GM19372 (cell line): ENCODE data around the gene RAB15.

Experiments
- ATAC-seq: cut with Tn5 transposase; IDR thresholded peaks from one replicate; pipeline ENCODE4 v1.9.1; 2021; ENCODE audit warnings: mild to moderate bottlenecking, low read depth, moderate library complexity; ENCODE audit not compliant: unreplicated experiment

RAB15 gene

GRCh38 chr14:64971943-64972791 is at the start of gene RAB15:
RAB15 (minus strand) TSS chr14:64972336; CDS start chr14:64972076, 260 bp downstream.
- ATAC-seq = no peak

GRCh38 chr14:65019944-65020566 is 47.9 kb upstream of the RAB15 start:
- no peak for ATAC-seq

- no peak for ATAC-seq
Observed at GRCh38 chr14:65016471-65016870, 44.3 kb upstream of the RAB15 start.

DNA sequence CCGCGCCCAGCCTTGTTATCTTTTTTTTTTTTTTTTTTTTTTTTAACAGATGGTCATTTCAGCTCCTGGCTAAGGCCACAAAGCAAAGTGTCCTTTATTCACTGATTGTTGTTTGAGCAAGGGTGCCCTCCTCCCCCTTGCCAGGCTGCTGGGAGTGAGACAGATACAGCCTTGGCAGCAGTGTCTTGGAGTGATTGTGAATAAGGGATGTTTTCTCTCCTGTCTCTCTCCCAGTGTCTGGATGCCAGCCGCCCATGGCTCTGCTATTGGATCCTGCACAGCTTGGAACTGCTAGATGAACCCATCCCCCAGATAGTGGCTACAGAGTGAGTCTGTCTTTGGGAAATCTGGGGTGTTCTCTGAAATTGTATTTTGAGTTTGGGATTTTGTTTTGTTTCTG is 43.3 kb upstream of the RAB15 start:
- ATAC-seq = no peak

GRCh38 chr14:65012353-65012752 is 40.2 kb upstream of the RAB15 start:
- ATAC-seq = no peak

GRCh38 chr14:65011538-65011937 is 39.4 kb upstream of the RAB15 start:
- ATAC-seq = no peak

DNA sequence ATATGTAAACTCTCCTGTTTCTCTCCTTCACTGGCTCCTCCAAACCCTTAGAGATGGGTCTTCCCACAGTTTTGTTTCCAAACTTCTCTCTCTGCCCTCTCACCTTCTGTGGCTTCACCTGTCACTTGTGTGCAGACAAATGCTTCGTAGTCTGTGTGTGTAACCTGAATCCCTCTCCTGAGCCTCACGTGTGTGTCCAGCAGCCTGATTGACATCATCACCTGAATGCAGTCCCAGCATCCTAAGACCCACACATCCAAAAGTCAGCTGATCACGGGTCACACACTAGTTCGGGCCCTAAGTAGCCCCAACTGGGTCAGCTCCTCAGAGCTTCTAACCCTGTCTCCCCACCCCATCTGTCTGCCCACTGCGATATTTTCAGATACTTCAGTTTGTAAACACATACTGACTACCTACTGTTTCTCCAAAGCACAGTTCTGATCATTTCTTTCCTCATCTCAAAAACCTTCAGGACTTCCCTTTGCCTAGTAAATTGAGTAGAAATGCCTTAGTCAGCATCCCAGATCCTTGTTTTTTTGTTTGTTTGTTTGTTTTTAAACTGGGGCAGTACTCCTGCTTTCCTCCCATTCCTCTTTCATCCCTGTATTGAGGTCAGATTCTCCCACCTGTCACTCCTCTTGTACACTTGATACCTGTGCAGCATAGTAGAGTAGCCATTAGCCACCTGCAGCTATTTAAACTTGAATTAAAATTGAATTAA is 38.2 kb upstream of the RAB15 start:
- no peak for ATAC-seq

GRCh38 chr14:65007202-65007601 is 35.1 kb upstream of the RAB15 start:
- no peak for ATAC-seq

DNA sequence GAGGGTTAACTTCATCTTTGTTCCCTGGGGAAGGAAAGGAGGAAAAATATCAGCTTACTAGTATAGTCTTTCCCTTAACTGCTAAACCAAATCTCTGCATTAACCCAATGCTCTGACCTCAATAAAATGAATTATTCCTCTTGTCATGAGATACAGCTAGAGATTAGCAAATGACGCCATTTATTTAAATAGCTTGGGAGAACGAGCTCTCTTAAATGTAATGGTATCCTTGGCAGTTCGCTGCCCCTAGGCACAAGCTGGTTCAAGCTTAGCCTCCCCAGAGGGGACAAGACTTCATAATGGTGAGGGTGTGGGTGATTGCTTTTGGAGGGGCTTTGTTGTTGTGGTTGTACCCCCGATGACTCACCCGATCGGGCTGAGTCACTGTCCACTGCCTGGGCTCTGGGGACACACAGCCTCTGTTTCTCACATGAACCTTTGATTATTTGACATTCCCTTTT is 34.2 kb upstream of the RAB15 start:
- ATAC-seq = no peak

- ATAC-seq = no peak
Observed at GRCh38 chr14:65003394-65003793, 31.3 kb upstream of the RAB15 start.

GRCh38 chr14:65002586-65003210 is 30.6 kb upstream of the RAB15 start:
- ATAC-seq = no peak

- ATAC-seq = no peak
Observed at GRCh38 chr14:65001723-65002122, 29.6 kb upstream of the RAB15 start.

DNA sequence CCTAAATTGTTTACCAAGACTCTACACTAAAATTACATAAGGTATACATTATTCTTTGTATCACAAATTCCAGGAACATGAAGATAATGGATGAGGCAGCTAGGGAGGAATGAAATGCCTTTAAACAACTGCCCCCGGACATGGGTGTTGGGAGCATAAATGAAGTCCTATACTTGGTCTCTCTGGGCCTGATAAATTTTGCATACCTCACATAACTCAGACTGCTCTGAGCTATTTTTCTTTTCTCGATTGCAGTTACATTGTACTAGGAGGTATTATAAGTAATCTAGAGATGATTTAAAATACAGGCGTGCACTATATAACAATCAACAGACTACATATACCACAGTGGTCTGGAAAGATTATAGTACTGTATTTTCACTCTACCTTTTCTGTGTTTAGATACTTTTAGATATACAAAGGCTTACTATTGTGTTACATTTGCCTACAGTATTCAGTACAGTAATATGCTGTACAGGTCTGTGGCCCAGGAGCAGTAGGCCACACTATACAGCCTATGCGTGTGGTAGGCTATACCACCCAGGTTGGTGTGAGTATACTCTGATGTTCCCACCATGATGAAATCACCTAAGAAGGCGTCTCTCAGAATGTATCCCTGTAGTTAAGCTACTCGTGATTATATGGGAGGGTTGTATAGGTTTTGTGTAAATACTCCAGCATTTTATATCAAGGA is 28.9 kb upstream of the RAB15 start:
- no peak for ATAC-seq

DNA sequence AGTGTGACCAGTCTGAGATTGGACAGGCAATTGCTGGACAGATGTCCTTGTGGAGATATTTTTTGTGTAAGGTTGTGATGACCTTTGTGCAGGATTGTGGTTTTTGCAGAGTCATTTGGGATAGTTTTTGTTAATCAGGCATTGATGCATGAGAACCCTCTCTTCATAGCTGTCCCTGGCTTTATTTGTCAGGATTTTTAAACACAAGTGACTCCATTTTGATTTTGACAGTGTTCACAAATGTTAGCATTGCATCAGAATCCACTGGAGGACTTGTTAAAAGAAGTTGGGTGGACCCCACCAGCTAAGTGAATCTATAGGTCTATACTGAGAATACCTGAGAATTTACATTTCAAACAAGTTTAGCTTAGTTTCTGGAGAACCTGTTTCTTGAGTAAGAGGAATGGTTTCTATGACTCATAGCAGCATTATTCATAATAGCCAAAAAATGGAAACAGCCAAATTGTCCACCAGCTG is 26.4 kb upstream of the RAB15 start:
- ATAC-seq = no peak

- ATAC-seq = no peak
Observed at GRCh38 chr14:64997108-64997794, 25.1 kb upstream of the RAB15 start.

- no peak for ATAC-seq
Observed at GRCh38 chr14:64995291-64995690, 23.2 kb upstream of the RAB15 start.

GRCh38 chr14:64994540-64994939 is 22.4 kb upstream of the RAB15 start:
- no peak for ATAC-seq

DNA sequence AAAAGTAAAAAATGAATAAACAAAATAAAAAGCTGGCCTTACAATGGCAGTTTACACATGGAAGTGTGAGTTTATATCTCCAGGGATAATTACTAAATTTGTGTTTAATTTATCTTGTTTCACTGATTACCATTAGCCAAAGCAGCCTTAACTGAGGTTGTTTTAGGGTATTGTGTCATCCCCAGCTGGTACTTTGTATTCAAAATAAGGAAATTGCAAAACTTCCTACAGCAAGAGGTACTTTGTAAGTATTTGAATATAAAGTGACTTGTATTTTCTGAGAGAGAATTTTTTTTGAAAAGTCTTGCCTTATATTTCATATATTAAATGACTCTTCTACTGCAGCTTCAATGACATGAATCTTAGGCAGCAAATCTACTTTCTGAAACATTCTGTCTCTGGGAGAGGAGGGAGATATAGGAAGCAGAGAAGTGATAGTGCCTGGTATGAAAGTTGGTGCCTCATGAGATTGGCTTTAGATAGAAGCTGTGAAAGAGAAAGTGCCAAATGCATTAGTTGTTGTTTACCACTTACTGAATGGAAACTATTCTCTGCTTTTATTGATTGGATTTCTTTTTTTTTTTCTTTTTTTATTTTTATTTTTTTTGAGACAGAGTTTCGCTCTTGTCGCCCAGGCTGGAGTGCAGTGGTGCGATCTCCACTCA is 21.3 kb upstream of the RAB15 start:
- ATAC-seq = no peak

GRCh38 chr14:64992328-64992885 is 20.3 kb upstream of the RAB15 start:
- ATAC-seq = no peak
